Amygdala (tissue), 56 donors: Measurements from ENCODE around the gene PCSK5.
"Not testable (repeated sequence)": the region's sequence is repeated elsewhere in the genome, so short reads cannot be mapped to it uniquely, and the experiment has no call there.

ENCODE experiments used
- DNase-seq, 56 donors: peaks; one replicate each; lab custom pipeline; 2025; lab: John Stamatoyannopoulos, UW

The PCSK5 gene

DNA sequence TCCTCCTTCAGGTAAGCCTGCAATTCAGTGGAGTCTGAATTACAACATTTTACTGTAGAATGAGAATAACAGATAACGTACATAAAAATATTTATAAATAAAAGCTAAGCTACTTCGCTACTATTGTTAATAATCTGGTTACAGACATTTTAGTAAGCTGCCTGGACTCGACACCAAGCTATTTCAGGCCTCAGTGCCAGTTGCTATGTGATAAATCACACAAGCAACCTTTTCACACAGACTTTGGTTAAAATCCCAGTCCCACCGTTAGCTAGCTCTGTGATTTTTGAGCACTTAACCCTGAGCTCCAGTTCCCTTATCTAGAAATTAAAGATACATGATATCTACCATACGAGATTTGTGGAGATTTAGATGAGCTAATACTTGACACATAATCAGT, 403.8 kb downstream of the PCSK5 start:
- no peak for DNase-seq

DNA sequence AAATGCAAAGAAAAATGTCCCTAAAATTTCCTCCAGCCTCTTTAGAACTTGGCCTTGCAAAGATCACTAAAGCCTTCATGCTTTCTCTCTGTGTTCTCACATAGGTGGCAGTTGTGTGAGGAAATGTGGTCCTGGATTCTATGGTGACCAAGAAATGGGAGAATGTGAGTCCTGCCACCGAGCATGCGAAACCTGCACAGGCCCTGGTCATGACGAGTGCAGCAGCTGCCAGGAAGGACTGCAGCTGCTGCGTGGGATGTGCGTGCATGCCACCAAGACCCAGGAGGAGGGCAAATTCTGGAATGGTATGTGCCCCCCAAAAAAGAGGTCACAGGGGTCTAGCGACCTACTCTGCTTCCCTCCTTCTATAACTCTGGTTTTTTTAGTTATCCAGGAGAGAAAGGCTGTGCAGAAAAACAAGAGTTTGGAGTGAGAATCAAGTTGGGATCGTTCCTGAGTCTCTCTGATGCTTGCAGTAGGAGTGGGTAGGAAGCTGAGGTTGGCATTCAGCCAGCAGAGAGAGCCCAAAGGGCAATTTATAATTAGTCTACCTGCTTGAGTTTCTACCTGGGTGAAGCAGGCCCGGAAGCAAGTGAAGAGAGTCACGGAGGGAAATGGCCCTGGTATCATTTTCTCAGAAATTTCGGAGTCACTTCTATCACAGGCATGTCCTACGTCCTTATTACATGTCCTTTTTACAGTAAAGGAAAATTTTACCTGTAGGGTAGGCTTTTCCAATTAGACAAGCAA, 406.3 kb downstream of the PCSK5 start:
- DNase-seq, result no peak

DNA sequence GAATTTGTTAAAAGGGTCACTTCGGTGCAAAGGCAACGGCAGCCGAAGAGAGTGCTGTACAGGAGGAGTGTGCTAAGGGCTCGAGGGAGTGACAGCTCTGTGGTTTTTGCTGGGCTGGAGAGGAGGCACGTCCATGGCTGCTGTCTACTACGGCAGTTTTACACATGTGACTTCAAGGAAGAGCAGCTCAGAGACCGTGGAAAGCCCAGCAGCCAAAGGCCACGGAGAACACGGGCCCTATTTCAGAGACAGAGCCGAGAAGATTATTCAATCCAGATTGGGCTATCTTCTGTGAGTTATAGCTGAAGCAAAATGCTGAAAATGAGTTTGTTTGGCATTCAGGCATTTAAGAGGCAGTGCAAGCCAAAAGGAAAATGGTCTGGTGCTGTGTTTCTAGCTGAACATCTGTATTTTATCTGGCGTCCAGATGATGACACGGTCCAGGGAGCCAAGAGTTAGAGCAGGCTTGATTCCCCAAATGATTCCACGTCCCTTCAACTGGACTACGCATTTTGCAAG, 407.3 kb downstream of the PCSK5 start:
- DNase-seq, result no peak

DNA sequence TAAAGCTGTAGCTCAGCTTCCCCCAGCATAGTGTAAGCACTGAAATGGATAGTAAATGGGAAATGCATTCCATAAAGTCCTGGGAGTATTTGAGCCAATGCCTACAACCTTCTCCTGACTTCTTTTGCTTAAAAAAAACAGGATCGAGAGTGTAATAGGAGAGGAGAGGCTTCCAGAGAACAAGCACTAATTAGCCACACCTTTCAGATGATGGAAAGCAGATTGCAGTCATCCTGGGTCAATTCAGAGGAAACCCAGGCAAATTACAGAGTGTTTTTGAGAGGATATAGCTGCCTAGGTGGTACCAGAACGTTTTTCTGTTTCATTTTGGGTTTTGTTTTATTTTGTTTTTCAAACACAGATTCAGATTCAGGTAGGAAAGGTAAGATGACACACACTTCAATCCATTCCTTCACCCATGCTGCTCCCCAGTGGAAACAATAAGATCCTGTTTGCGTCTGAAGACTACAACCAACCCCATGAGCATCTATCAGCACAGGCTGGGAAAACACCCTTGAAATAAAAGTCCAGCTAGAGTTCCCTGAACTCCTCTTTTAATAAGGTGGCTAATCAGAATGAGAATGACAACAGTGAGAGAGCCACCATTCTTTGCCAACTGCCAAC, 408.2 kb downstream of the PCSK5 start:
- no peak for DNase-seq

DNA sequence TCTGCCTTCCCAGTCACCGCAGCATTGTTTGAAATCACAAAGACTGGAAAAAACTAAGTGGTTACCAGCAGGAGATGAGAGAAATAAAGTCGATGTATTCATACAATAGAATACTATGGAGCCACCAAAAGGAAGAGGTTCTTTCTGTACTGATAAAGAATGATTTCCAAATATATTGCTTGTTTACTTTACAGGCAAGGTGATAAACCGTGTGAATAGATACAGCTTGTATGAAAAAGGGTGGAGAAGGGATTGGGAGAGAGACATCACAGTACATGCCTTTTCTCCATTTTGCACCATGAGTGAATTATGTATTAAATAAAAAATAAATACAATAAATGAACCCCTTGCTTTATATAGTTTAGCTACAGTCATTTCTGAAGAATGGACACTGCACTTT, 412.1 kb downstream of the PCSK5 start:
- DNase-seq, result no peak

DNA sequence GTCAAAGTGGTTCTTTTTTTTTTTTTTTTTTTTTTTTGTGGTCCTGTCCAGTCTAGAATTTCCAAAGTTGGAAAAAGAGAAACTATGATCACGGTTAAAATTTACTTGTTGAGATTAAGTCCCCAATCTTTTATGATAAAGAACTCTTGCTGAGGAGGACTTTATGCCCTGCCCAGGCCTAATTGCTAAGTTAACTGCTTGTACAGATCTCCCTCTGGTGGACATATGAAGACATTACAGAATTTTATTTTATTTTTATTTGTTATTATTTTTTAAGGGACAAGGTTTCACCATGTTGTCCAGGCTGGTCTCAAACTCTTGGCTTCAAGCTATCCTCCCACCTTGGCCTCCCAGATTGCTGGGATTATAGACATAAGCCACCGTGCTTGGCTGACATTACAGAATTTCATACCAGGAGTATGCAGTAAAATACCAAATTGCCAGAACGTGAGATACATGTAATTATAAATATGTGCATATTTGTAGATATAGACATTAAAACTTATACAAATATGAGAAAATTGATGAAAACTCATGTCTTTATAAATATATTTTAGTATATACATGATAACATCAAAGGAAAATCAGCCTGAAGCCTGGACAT, 412.6 kb downstream of the PCSK5 start:
- DNase-seq, result peak in 3 of 56 donors; percentile 2 to 4 (median 4)

DNA sequence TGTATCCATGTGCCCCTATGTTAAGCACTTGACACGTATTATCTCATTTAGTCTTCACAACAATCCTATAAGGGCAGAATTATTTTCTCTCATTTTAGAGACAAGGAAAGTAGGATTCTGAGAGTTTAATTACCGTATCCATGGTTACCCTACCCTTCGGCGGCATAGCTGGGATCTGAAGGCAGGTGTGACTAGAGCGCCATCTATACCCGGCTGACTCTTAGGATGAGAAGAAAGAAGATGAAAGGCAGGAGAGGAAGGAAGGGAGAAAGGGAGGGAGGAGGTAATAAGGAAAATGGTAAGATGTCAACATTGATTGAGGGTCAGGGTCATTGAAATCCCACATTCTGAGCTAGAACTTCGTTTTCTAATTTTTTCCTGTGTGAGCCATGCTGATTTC, 416.6 kb downstream of the PCSK5 start:
- not testable (repeated sequence) for DNase-seq

DNA sequence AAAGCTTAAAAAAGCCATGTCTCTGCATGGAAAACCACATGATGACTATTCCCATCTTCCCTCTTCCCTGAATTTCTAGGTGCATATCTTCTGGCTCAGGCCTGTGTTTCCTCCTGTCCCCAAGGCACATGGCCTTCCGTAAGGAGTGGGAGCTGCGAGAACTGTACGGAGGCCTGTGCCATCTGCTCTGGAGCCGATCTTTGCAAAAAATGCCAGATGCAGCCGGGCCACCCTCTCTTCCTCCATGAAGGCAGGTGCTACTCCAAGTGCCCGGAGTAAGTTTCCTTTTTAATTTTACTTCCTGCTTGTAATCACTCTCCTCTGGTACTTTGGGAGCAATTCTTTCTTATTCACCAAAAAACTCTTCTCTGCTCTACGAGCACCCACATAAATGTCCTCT, 420.1 kb downstream of the PCSK5 start:
- DNase-seq, result no peak

DNA sequence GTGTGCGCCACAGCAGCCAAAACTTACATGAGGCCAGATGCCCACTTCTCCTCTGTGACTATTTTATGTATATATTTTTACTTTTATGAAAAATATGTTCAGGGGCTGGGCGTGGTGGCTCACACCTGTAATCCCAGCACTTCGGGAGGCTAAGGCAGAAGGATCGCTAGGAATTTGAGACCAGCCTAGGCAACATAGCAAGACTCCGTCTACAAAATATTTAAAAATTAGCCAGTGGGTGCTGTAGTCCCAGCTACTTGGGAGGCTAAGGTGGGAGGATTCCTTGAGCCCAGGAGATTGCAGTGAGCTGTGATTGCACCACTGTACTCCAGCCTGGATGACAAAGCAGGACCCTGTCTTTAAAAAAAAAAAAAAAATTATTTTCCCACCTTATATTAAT, 420.5 kb downstream of the PCSK5 start:
- no peak for DNase-seq

DNA sequence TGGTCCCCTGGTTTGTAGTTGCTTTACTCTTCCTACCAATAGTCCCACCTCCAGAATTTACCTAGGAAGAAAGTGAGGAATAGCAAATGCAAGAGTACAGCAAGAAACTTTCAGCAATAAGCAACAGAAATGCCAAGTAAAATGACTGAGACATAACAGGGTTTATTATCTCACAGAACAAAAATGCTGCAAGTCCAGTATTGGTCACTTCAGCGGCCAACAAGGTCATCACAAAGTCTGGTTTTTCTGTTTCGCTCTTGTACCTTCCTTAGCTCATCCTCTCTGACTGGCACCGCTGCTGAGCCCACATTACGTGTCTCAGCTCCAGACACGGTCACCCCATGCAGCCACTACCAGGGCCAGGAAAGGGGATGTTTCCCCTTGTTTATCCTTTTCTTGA, 421.1 kb downstream of the PCSK5 start:
- DNase-seq, result no peak

DNA sequence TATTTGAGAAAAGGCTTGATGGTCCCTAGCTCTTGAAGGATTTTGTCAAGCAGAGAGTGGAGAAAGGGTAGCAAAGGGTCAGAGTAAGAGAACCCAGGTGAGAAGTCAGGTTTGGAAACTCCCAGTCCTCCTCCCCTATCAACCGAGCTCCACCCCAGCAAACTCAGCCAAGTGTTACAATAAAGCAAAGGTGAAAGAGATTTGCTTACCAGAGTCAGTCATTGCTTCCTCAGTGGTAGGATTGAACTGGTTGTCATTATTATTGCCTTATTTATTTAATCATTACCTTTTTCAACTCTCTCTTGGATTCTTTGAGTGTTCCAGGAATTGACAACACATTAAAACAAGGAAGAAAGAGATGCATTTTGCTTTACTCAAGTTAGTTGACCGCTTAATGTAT, 423.3 kb downstream of the PCSK5 start:
- no peak for DNase-seq

DNA sequence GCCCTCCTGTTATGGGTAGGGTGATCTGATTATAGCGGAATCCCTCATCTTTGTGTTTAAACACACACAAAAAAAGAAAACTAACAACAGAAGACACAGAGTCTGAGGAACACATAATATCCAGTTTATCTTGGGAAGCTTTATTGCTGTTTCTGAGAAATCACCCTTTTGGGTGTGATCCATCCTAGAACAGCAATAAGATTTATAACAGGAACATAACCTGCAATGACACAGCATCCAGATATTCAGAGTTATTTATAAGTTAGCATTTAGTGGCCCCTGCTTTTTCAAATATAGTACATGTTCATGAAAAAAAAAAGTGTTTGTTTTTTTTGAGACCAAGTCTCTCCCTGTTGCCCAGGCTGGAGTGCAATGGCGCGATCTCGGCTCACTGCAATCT, 423.8 kb downstream of the PCSK5 start:
- DNase-seq, result no peak

DNA sequence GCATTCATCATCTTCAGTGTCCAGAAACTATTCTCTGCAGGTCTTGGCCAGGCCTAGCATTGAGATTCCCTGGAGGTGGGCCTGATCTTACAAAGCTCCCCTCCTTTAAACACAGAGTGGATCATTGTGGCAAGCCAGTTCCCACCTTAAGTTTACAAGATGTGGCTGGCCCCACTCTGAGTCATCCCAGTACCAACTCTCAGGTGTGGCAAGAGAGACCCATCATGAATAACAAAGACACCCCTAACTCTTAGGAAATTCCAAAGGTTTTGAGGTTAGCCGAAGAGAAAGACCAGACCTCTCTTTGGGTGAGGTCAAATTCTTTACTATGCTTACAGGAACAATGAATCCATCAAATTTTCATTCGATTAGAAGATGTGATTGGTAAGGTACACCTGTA, 425.6 kb downstream of the PCSK5 start:
- no peak for DNase-seq

DNA sequence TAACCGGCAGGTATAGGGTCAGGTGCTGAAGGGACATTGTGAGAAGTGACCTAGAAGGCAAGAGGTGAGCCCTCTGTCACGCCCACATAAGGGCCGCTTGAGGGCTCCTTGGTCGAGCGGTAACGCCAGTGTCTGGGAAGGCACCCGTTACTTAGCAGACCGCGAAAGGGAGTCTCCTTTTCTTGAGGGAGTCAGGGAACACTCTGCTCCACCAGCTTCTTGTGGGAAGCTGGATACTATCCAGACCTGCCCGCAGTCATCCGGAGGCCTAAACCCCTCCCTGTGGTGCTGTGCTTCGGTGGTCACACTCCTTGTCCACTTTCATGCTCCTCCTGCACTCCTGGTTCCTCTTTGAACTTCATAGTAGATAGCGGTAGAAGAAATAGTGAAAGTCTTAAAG, 429.0 kb downstream of the PCSK5 start:
- not testable (repeated sequence) for DNase-seq

DNA sequence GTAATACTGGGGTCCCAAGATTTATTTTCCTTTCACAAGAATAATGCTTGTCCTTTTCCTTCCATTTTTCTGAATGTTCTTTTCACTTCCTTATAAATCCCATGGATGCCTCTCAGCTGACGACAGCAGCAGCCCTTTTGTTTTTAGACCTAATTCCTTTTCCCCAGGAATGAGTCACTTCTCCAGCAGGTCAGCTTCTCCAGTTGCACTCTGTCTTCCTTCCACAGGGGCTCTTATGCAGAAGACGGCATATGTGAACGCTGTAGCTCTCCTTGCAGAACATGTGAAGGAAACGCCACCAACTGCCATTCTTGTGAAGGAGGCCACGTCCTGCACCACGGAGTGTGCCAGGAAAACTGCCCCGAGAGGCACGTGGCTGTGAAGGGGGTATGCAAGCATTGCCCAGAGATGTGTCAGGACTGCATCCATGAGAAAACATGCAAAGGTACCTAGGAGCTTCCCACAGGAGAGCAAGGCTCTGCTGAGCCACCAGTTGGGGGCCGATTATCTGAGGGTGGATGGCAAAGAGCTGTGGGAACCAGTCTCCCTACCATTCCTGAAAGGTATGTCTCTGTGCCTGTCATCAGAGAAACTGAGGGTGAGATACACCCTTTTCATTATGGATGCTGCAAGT, 430.8 kb downstream of the PCSK5 start:
- no peak for DNase-seq

DNA sequence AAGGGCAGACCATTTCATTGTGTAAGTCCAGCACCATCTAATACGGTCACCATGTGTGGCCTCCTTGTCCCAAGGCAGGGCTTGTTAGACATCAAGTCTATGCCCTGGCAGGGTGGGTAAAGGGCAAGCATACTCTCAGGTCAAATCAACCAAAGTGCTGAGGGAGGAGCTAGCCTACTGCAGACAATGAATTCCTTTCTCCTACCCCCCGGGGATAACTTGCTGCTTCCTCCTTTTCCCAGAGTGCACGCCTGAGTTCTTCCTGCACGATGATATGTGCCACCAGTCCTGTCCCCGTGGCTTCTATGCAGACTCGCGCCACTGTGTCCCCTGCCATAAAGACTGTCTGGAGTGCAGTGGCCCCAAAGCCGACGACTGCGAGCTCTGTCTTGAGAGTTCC, 432.3 kb downstream of the PCSK5 start:
- DNase-seq, result no peak

DNA sequence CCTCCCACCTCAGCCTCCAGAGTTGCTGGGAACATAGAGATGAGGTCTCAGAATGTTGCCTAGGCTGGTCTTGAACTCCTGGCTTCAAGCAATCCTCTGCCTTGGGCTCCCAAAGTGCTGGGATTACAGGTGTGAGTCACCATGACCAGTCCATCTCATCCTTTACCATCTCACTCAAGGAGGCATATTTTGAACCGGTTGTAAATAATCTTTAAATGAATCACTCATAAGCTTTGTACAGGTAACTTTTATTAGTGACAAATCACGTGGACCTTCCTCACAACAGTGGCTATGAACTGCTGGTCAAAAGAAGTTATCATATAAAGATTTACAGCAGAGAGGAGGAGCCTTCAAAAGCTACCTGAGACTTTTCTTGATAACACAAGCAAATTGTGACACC, 433.0 kb downstream of the PCSK5 start:
- DNase-seq, result no peak

DNA sequence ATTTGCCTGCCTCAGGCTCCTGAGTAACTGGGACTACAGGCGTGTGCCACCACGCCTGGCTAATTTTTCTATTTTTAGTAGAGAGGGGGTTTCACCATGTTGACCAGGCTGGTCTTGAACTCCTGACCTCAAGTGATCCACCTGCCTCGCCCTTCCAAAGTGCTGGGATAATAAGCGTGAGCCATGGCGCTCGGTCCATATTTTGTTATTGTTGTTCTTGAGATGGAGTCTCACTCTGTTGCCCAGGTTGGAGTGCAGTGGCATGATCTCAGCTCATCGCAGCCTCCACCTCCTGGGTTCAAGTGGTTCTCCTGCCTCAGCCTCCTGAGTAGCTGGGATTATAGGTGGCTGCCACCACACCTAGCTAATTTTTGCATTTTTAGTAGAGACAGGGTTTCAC, 433.6 kb downstream of the PCSK5 start:
- not testable (repeated sequence) for DNase-seq

DNA sequence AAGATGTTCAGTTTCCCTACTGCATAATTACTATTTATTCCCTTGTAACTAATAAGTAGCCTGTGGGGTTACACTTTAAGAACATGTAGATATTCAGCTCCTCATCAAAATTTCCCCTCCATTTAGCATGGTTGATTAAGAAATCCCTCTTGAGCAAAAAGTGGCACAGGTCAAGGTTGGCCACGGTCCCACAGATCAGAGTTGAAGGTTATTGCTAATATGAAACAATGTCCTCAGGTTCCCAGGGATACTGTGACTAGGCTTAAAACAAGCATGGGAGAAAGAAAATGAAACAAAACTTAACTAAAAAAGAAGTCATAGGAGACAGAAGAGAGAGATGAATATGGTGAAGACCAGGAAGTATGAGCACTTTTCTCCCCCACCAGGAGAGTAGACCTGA, 439.6 kb downstream of the PCSK5 start:
- DNase-seq, result no peak

DNA sequence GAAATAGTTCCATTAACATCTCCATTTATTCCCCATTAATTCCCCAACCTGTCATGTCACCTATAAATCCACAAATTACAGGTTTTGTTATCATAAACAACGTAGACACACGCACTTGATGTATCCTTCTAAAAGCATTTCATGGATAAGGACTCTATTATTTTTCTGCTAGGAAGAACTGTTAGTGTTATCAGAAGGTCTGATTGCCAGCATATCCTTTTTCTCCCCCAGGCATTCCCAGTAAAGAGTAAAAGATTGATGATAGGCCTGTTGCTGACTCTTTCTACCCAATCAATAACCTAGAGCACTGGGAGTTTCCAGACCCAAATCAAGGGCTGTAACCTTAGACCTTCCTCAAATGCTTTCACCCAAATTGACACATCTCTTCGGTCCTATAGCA, 442.9 kb downstream of the PCSK5 start:
- no peak for DNase-seq

DNA sequence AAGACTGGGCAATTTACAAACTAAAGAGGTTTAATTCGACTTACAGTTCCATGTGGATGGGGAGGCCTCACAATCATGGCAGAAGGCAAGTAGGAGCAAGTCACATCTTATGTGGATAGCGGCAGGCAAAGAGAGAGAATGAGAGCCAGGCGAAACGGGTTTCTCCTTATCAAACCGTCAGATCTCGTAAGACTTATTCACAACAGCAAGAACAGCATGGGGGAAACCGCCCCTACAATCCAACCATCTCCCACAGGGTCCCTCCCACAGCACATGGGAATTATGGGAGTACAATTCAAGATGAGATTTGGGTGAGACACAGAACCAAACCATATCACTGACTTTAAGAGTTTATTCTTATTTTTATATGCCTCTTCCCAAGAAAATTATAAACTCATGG, 443.5 kb downstream of the PCSK5 start:
- DNase-seq, result no peak
